HEK293 (cell line): ENCODE results near the gene NINJ1.

ENCODE experiments used
- CTCF ChIA-PET: fragments of 350-600 bp; formaldehyde crosslinking; extraction: SDS; loops from one replicate; lab custom pipeline; 2021; ENCODE audit warnings: antibody characterized with exemption; lab: Yijun Ruan, JAX
- POLR2A ChIA-PET: fragments of 300-600 bp; formaldehyde crosslinking; extraction: SDS; loops from one replicate; lab custom pipeline; 2020; ENCODE audit warnings: antibody characterized with exemption, inconsistent platforms; lab: Yijun Ruan, JAX
- H3K27ac ChIP-seq: fragments of 200-500 bp; sonication (Bioruptor generic); 2 replicates; pipeline ENCODE4 v1.5.1; 2014; ENCODE audit warnings: low read depth, low read length, control low read depth, inconsistent platforms; ENCODE audit errors: extremely low read depth
- H3K36me3 ChIP-seq, 2 experiments: fragments of 200-500 bp in 1 of 2; sonication (Bioruptor generic) in 1 of 2; 1 replicate in 1 of 2; 2 replicates in 1 of 2; pipeline ENCODE4 v1.5.1; 2014 to 2017; ENCODE audit warnings: inconsistent platforms in 2 of 2, low read length in 2 of 2; ENCODE audit not compliant: control insufficient read depth in 2 of 2, insufficient read depth in 1 of 2
- H3K4me1 ChIP-seq: fragments of 200-500 bp; sonication (Bioruptor generic); 2 replicates; pipeline ENCODE4 v1.5.1; 2014; ENCODE audit warnings: mild to moderate bottlenecking, low read length, inconsistent platforms; ENCODE audit not compliant: control insufficient read depth, insufficient read depth
- H3K4me3 ChIP-seq: 2 replicates; pipeline ENCODE4 v1.5.1; 2011; ENCODE audit warnings: low read depth, mild to moderate bottlenecking, control low read depth, low read length, moderate library complexity
- H3K9me3 ChIP-seq: fragments of 200-500 bp; sonication (Bioruptor generic); 2 replicates; pipeline ENCODE4 v1.5.1; 2014; ENCODE audit warnings: low read depth, low read length, inconsistent platforms; ENCODE audit not compliant: control insufficient read depth, insufficient read depth
- AEBP2 ChIP-seq: fragments of 450-650 bp; formaldehyde crosslinking; IDR thresholded peaks from 2 replicates; pipeline ENCODE4 v1.5.1; 2016; ENCODE audit warnings: missing biosample characterization, missing genetic modification characterization, borderline replicate concordance
- ATF2 ChIP-seq: fragments of 450-650 bp; formaldehyde crosslinking; IDR thresholded peaks from 2 replicates; pipeline ENCODE4 v1.5.1; 2016; ENCODE audit warnings: missing biosample characterization, missing genetic modification characterization, low read depth
- KLF9 ChIP-seq: fragments of 450-650 bp; formaldehyde crosslinking; IDR thresholded peaks from 2 replicates; pipeline ENCODE4 v1.5.1; 2016; ENCODE audit warnings: missing biosample characterization, missing genetic modification characterization, low read depth
- SALL2 ChIP-seq: fragments of 450-650 bp; formaldehyde crosslinking; IDR thresholded peaks from 2 replicates; pipeline ENCODE4 v1.5.0; 2017; ENCODE audit warnings: missing biosample characterization, mild to moderate bottlenecking, missing genetic modification characterization, borderline replicate concordance
- SP2 ChIP-seq: fragments of 450-650 bp; formaldehyde crosslinking; IDR thresholded peaks from 2 replicates; pipeline ENCODE4 v1.5.1; 2016; ENCODE audit warnings: missing biosample characterization, missing genetic modification characterization
- TCF7L2 ChIP-seq: IDR thresholded peaks from 2 replicates; pipeline ENCODE4 v1.6.1; 2011; ENCODE audit warnings: low read depth, mild to moderate bottlenecking, inconsistent platforms, low read length, moderate library complexity, borderline replicate concordance
- WT1 ChIP-seq: fragments of 450-650 bp; formaldehyde crosslinking; IDR thresholded peaks from 2 replicates; pipeline ENCODE4 v1.5.1; 2016; ENCODE audit warnings: missing biosample characterization, missing genetic modification characterization
- ZBTB1 ChIP-seq: fragments of 450-650 bp; formaldehyde crosslinking; IDR thresholded peaks from 2 replicates; pipeline ENCODE4 v1.5.1; 2016; ENCODE audit warnings: missing biosample characterization, missing genetic modification characterization
- ZEB2 ChIP-seq: fragments of 450-650 bp; formaldehyde crosslinking; IDR thresholded peaks from 2 replicates; pipeline ENCODE4 v1.5.1; 2016; ENCODE audit warnings: missing biosample characterization, missing genetic modification characterization
- ZNF10 ChIP-seq: fragments of 450-650 bp; formaldehyde crosslinking; IDR thresholded peaks from 2 replicates; pipeline ENCODE4 v1.5.1; 2017; ENCODE audit warnings: missing biosample characterization, missing genetic modification characterization
- ZNF132 ChIP-seq: fragments of 450-650 bp; formaldehyde crosslinking; IDR thresholded peaks from 2 replicates; pipeline ENCODE4 v1.5.1; 2017; ENCODE audit warnings: missing biosample characterization, missing genetic modification characterization, borderline replicate concordance
- ZNF155 ChIP-seq: fragments of 450-650 bp; formaldehyde crosslinking; IDR thresholded peaks from 2 replicates; pipeline ENCODE4 v1.5.1; 2016; ENCODE audit warnings: missing biosample characterization, missing genetic modification characterization
- ZNF169 ChIP-seq: fragments of 450-650 bp; formaldehyde crosslinking; IDR thresholded peaks from 2 replicates; pipeline ENCODE4 v1.5.1; 2016; ENCODE audit warnings: missing biosample characterization, missing genetic modification characterization
- ZNF18 ChIP-seq: fragments of 450-650 bp; formaldehyde crosslinking; IDR thresholded peaks from 2 replicates; pipeline ENCODE4 v1.5.1; 2016; ENCODE audit warnings: missing biosample characterization, missing genetic modification characterization
- ZNF2 ChIP-seq: fragments of 450-650 bp; formaldehyde crosslinking; IDR thresholded peaks from 2 replicates; pipeline ENCODE4 v1.5.1; 2016; ENCODE audit warnings: missing biosample characterization, missing genetic modification characterization
- ZNF223 ChIP-seq: fragments of 450-650 bp; formaldehyde crosslinking; IDR thresholded peaks from 2 replicates; pipeline ENCODE4 v1.5.1; 2016; ENCODE audit warnings: missing biosample characterization, missing genetic modification characterization
- ZNF324 ChIP-seq: fragments of 450-650 bp; formaldehyde crosslinking; IDR thresholded peaks from 2 replicates; pipeline ENCODE4 v1.5.1; 2016; ENCODE audit warnings: missing biosample characterization, missing genetic modification characterization
- ZNF510 ChIP-seq: fragments of 450-650 bp; formaldehyde crosslinking; IDR thresholded peaks from 2 replicates; pipeline ENCODE4 v1.5.1; 2018; ENCODE audit warnings: mild to moderate bottlenecking, missing genetic modification characterization, missing biosample characterization; ENCODE audit not compliant: insufficient replicate concordance
- ZNF555 ChIP-seq: fragments of 450-650 bp; formaldehyde crosslinking; conservative IDR thresholded peaks from 2 replicates; pipeline ENCODE4 v1.5.1; 2017; ENCODE audit warnings: missing biosample characterization, mild to moderate bottlenecking, missing genetic modification characterization, inconsistent platforms
- ZNF626 ChIP-seq: fragments of 450-650 bp; sonication (Bioruptor Pico); formaldehyde crosslinking; IDR thresholded peaks from 2 replicates; pipeline ENCODE4 v1.5.1; 2018; ENCODE audit warnings: missing biosample characterization, missing genetic modification characterization, inconsistent platforms
- ZNF701 ChIP-seq: fragments of 450-650 bp; formaldehyde crosslinking; IDR thresholded peaks from 2 replicates; pipeline ENCODE4 v1.5.1; 2016; ENCODE audit warnings: missing biosample characterization, missing genetic modification characterization
- ZNF704 ChIP-seq: fragments of 450-650 bp; formaldehyde crosslinking; IDR thresholded peaks from 2 replicates; pipeline ENCODE4 v1.5.1; 2016; ENCODE audit warnings: missing biosample characterization, missing genetic modification characterization
- ZSCAN16 ChIP-seq: fragments of 450-650 bp; formaldehyde crosslinking; IDR thresholded peaks from 2 replicates; pipeline ENCODE4 v1.5.1; 2016; ENCODE audit warnings: missing biosample characterization, missing genetic modification characterization

The NINJ1 gene

GRCh38 chr9:93170571-93170970 is 36.5 kb upstream of the NINJ1 start (continued):
- no peak for TF ChIP-seq ZNF510

GRCh38 chr9:93169444-93169843 is 35.4 kb upstream of the NINJ1 start:
- ChIA-PET CTCF (interaction anchor here (0.7 to 1.7 kb wide), 4 partner anchors 11 to 397 kb away, joined by 3 to 5 read pairs (median 4); no protein-coding TSS in a partner anchor), POLR2A (no interaction called here)
- TF ChIP-seq ZNF169 (tag by site-specific recombination) (no peak), SALL2 (no peak), ZNF704 (no peak), ZNF10 (tag by site-specific recombination) (no peak)
- Histone ChIP-seq H3K36me3 (no peaks in the 10 kb centered on the region), H3K9me3 (no peaks in the 10 kb centered on the region), H3K27ac (no peak overlapping the region), H3K4me1 (no peaks in the 10 kb centered on the region), H3K4me3 (no peak overlapping the region)

GRCh38 chr9:93168581-93168980 is 34.5 kb upstream of the NINJ1 start:
- Histone ChIP-seq H3K36me3 (no peaks in the 10 kb centered on the region), H3K4me1 (no peaks in the 10 kb centered on the region), H3K4me3 (no peak overlapping the region), H3K27ac (no peak overlapping the region), H3K9me3 (no peaks in the 10 kb centered on the region)
- ChIA-PET POLR2A (no interaction called here), CTCF (interaction anchor here (1.7 to 1.8 kb wide), 3 partner anchors 11 to 134 kb away, joined by 4 to 5 read pairs (median 5); no protein-coding TSS in a partner anchor)
- TF ChIP-seq ZNF18 (tag by site-specific recombination) (no peak), ZEB2 (tag by site-specific recombination) (no peak), SP2 (tag by site-specific recombination) (no peak), TCF7L2 (no peak), ZSCAN16 (no peak), ZNF324 (no peak), ZNF704 (no peak), WT1 (tag by site-specific recombination) (no peak)

GRCh38 chr9:93167838-93168237 is 33.8 kb upstream of the NINJ1 start:
- POLR2A ChIA-PET = no interaction called here
- H3K4me3 ChIP-seq = no peak overlapping the region
- H3K36me3 ChIP-seq = no peaks in the 10 kb centered on the region
- no peak overlapping the region for H3K27ac ChIP-seq
- CTCF ChIA-PET = interaction anchor here (0.6 to 1.8 kb wide), 3 partner anchors 58 to 194 kb away, joined by 3 to 5 read pairs (median 4); no protein-coding TSS in a partner anchor
- H3K4me1 ChIP-seq = no peaks in the 10 kb centered on the region
- no peaks in the 10 kb centered on the region for H3K9me3 ChIP-seq
- TF ChIP-seq ZNF626 (tag by site-specific recombination) = no peak
- TF ChIP-seq AEBP2 (tag by site-specific recombination) = no peak
- TF ChIP-seq ZNF132 (tag by site-specific recombination) = no peak
- no peak for TF ChIP-seq SP2 (tag by site-specific recombination)
- TF ChIP-seq ATF2 (tag by site-specific recombination) = no peak
- no peak for TF ChIP-seq ZNF223 (tag by site-specific recombination)
- TF ChIP-seq ZBTB1 = no peak
- TF ChIP-seq ZNF155 (tag by site-specific recombination) = no peak
- no peak for TF ChIP-seq ZNF2 (tag by site-specific recombination)
- no peak for TF ChIP-seq ZNF701 (tag by site-specific recombination)
- TF ChIP-seq KLF9 (tag by site-specific recombination) = no peak
- TF ChIP-seq ZNF555 (tag by site-specific recombination) = no peak
